ENCODE measurements around the gene ZSWIM5.
"Not testable (repeated sequence)": the region's sequence is repeated elsewhere in the genome, so short reads cannot be mapped to it uniquely, and the experiment has no call there.

- TF ChIP-seq POLR2AphosphoS5 (IDR thresholded peaks at IDR 0.05; ENCODE audit: borderline replicate concordance, low read depth, low read length); EZH2 (IDR thresholded peaks at IDR 0.05); FOXP2 (optimal IDR thresholded peaks at IDR 0.05; ENCODE audit: control extremely low read depth, extremely low read length, insufficient read depth): not testable (repeated sequence)
Measured at GRCh38 chr1:45076959-45077358, 129.4 kb downstream of the ZSWIM5 start.
